ENCODE measurements around the gene OBSL1.

OBSL1 gene

DNA sequence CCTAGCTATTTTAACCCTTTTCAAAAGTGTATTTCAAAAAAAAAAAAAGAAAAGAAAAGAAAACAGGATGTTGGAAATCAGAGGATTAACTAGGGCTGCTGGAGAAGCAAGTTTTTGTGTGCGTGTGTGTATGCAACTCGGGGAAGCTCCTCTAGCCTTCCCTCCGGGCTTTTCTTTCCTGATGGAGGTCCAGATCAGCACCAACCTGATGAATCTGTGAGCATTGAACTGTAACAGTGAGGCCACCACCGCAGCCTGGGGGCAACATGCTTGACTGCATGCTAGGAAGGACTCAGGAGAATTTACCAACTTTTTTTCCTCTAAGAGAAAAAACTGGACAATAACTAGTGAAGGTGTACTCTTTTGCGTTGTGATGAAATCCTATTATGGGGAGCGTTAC lies 2.3 kb downstream of the OBSL1 start:
- H3K27ac ChIP-seq = no peak overlapping the region
- no peak overlapping the region for H3K4me3 ChIP-seq

DNA sequence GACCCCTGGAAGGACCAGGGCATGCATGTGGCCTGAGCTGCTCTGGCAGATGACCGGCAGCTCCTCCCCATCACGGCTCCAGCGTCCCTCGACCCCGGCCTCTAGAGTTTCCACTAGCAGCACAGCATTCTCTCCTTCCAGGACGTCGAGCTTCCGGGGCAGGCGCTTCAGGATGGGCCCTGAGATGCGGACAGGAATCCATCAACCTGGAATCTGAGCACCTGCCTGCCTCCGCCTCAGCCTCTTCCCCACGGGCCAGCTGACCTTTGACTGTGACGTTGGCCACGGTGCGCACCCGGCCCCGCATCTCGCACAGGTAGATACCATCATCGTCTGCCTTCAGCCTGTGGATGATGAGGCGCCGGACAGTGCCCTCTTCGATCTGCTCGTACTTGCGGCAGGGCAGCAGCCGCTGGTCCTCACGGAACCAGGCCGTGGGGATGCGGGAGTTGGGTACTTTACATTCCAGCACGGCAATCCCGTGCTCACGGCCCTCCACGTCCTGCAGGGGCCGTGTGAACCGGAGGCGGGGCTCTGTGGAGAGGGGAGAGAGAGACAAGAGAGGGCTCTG lies 3.5 kb downstream of the OBSL1 start:
- Histone ChIP-seq H3K4me3 (no peak overlapping the region), H3K27ac (no peak overlapping the region)

DNA sequence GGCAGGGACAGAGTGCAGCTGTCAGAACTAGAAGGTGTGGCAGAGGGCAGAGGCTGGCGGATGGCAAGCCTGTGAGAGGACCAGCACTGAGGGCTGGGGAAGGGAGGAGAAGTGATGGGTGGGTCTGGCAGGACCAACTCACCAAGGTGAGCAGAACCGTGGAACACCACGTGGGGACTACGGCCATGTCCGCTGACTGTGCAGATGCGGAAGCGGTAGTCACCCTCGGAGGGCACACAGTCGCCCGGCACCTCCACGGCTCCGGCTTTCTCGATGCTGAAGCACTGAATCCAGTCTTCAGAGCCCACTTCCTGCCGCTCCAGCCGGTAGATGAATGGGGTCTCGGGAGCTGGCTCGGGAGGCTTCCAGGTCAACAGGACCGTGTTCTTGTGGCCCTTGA lies 4.2 kb downstream of the OBSL1 start:
- no peak overlapping the region for H3K4me3 ChIP-seq
- no peak overlapping the region for H3K27ac ChIP-seq

DNA sequence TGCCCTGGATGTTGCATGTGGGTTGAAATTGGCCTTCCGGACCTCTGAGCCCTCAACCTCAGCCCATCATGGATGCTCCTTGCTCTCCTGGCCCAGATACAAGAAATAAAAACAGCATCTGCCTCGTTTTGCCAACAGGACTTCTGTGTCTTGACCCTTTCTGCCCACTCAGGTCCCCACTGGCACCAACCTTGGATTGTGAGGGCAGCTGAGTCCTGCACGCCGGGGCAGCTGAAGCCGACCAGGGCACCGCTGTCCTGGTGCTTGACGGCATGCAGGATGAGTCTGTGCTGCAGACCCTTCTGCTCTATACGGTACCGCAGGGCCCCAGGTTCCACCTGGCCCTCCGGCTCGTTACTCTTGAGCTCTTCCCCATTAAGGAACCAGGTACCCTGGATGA lies 4.7 kb downstream of the OBSL1 start:
- Histone ChIP-seq H3K4me3 (no peak overlapping the region), H3K27ac (no peak overlapping the region)

DNA sequence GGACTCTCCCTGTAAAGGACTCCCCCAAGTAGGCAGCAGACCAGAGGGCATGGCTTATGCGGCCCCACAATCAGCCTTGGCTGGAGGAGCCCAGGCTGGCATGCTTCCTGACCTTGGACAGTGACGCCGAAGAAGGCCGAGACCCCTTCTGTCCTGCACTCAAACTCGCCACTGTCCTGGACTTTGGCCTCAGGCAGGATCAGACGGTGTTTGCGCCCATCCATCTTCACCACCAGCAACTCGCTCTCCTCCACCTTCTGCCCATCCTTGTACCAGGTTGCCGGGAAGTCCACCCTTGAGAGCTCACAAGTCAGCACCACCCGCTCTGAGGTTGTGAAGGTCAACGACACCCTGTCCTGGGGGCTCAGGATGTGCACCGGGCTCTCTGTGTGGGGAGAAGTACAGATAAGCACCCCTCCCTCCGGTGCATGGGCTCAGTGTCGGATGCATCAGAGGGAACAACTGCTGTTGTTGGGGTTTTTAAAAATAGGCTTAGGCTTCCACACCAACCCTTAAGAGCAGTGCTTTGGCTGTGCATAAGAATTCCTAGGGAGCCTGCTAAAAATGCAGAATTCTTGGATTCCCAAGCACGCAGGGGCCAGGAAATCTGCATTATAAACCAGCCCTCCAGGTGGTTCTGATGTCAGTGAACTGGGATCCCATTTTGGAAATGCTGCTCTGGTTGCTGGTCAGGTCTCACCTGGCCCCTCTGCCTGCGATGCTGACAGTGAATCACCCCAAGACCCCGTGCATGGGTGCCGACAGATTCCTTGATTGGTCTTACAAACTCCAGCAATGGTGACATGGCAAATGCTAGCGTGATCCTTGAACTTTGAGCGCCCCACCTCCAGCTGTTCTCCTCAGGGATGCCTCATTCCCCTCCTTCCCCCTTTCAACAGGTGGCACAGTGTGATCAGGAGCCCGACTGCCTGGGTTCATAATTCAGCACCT lies 5.9 kb downstream of the OBSL1 start:
- no peak overlapping the region for H3K27ac ChIP-seq
- no peak overlapping the region for H3K4me3 ChIP-seq

DNA sequence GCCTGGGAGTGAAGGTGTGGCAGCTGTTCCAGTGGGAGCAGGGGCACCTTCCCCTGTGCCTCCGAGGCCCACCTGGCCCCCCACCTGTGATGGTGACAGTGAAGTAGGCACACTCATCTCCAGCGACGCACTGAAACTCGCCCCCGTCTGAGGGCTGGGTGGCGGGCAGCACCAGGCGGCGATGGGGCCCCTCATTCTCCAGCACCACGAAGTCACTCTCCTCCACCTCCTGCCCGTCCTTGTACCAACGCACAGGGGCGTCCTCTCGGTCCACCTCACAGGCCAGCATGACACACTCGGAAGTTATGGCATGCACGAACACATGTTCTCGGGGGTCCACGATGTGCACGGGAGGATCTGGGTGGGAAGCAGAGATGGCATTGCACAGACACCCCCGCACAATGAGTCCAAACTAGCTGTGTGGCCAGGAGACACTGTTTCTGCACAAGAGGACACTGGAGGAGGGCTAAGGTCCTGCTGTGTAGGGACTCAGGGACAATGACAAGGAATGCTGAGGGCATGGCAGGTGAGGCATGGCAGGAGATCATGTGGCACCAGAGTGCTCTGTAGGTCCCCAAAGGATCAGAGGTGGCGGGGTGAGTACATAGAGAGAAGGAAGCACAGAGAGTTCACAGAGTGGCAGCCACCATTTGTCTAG lies 7.9 kb downstream of the OBSL1 start:
- Histone ChIP-seq H3K27ac (no peak overlapping the region), H3K4me3 (no peak overlapping the region)

DNA sequence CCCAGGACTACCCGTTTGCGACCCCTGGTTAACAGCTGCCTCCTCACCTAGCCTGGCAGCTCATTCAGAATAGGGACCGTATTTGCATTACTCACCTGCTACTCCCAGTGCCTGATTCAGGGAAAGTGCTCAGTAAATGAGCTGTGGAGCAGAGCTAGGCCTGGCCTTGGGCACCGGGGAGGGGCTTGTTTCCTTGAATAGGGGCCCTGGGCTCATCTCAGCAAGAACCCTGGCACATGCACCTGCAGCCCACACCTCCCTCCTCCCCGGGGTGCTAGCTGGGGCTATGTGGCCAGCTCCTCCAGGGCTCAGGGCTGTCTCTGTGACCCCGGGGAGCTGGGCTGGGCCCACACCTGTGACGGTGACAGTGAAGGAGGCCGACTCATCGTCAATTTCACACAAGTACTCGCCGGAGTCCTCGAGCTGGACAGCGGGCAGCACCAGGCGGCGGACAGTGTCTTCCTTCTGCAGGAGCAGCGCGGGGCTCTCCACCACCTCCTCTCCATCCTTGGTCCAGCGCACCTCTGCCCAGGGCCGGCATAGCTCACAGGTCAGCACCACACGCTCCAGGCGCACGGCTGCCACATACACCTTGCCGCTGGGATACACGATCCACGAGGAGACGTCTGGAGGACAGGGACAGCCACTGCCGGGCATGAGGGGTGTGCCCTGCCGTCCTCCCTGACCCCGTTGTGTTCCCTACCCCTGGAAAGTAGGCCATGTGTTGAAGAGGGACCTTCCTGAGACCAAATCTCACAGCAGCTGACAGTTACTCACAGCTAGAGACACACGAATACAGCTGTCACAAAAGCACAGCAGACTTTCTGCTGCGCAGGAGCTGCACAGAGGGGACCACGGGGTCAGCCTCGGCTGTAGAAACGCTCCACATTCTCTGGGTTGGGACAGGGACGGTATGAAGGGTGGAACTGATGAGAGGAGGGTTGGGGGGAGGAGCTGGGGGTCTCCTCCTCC lies 9.0 kb downstream of the OBSL1 start:
- Histone ChIP-seq H3K4me3 (no peak overlapping the region), H3K27ac (no peak overlapping the region)

DNA sequence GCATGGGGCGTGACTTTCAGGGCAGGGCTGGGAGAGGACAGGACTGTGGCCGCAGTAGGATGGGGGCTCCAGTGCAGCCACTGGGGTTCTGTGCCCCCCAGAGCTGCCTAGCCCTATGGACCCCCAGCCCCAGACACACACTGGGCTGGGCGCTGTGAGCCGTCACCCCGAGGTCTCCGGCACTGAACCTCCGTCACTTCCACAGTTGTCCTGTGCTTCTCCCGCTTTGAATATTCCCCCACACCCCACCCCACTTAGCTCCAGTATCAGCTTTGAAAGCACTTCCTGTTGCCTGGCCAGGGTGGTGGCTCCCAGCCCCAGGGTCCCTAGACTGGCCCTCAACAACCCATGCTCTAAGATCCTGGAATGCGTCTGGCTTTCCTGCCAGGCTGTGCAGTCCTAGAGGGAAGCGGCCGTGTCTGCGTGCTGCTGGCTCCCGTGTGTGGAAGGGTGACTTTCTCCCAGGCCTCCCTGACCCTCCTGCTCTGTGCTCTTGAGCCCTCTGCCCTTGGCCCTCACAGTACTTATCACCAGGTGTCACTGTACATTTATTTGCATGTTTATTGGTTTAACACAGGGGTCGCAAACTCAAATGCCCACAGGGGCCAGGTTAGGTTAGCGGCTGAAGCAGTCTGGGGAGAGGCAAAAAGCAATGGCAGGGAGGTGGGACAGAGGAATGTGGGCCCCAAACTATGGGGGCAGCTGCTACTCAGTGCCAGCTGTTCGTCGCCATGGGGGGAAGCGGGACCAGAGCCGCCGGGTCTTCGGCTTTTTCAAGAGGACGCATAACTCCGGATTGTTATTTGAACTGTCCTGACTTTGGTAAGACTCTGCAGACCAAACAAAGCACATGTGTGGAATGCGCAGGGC lies 9.9 kb downstream of the OBSL1 start:
- Histone ChIP-seq H3K4me3 (no peak overlapping the region), H3K27ac (no peak overlapping the region)

DNA sequence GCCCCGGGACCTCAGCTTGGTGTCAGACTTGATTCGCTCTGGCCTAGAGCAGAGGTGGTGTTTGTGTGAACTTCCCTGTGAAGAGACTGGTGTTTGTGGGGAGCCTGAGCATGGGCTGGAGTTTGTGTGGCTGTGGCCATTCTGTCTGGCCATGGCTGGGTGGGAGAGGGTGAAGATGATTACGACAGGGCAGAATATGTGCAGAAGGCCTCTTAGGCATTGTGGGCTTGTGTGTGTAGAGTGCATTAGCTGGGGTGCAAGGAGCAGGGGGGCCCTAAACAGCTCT lies 10.5 kb downstream of the OBSL1 start:
- no peak overlapping the region for H3K4me3 ChIP-seq
- H3K27ac ChIP-seq = no peak overlapping the region

DNA sequence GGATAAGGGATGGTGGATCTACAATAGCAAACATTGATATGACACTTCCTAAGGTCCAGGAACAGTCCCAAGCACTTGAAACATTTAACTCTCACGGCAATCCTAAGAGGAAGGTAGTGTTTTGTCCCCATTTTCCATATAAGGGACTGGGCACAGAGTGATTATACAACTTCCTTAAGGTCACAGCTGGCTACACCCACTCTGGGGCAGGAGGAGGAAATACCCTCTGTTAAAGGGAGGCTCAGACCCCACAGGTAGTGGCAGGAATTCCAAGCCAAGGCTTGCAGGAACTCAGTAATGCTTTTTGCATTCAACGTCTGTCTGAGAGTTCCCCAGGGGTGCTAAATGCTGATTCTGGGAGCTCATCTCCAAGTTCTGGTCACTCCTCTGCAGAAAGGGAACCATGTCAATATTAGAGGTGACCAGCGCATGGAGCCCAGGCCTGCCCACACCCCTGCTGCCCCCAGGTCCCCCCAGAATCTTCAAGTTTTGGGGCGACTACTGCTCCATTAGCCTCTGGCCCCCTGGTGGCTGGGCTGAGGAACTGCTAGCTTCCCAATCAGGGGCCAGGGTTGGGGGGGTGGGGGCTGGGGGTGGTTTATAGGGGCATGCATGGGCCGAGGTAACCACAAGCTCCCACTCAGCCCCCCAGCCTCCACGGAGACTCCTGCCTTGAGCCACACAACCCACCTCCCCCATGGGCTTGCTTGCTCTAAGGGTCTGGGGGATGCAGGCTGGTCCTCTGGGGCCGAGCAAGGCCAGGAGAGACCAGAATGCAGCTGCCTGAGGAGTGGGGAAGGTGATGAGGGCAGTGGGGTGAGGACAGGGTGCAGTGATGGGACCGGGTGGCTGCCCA lies 11.1 kb downstream of the OBSL1 start:
- Histone ChIP-seq H3K4me3 (no peak overlapping the region), H3K27ac (no peak overlapping the region)

DNA sequence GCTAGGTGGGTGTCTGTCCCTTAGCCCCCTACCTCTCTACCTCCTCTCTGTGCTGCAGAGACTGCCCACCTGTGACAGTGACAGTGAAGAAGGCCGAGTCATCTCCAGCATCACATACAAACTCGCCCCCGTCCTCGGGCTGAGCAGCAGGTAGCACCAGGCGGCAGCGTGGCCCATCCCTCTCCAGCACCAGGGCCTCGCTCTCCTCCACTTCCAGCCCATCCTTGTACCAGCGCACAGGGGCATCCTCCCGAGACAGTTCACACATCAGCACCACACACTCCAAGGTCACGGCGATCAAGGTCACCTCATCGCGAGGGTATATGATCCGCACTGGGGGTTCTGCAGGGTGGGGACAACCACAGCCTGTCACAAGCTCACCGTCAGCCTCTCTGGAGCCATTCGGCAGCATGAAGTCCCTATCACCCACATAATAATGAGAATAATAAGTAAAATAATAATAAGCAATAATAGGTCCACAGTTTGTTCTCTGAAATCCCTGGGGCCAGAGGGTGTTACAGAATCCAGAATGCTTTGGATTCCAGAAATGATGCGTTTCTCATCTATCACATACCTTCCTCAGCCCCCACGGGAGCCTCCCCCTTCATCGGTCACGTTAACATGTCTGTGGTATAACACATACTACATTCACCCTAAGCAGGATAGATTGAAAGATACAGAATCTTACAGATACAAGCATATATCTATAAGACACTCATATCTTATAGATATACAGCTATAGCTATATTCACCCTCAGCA lies 12.0 kb downstream of the OBSL1 start:
- H3K27ac ChIP-seq = no peak overlapping the region
- H3K4me3 ChIP-seq = no peak overlapping the region

DNA sequence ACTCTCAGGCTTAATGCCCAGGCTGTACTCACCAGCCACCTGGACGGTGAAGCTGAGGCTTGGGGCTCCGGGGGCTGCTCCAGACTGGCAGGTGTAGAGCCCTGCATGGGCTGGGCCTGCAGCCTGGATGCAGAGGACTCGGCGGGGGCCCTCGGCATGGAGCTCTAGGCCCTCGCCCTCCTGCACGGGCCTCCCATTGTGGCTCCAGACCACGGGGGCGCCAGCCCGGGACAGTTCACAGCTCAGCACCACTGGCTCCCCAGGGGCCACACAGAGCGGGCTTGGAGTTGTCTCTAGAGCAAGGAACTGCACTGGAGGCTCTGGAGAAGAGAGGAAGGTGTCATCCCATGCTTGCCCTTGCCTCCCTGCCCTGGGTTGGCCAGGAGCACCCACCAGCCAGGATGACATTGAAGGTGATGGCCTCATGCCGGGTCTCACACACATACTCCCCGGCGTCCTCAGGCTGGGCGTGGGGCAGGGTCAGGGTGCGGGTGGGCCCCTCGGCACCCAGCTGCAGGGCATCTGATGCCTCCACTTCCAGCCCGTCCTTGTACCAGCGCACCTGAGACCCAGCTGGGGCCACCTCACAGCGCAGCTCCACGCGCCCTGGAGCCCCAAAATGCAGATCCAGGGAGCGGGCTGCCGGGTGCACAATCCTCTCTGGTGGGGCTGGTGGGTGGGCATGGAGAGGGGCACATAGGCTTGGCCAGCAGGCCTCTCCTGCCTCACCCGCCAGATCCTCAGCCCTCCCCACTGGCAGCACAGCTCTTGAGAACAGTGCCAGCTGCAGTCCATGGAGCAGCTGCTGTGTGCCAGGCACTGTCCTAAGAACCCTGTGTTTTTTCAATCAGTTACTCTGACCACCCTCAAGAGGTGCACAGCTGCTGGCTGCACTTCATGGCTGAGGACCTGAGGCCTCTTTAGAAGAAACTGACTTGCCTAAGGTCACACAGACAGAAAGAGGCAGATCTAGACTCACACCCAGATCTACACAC lies 13.3 kb downstream of the OBSL1 start:
- Histone ChIP-seq H3K4me3 (no peak overlapping the region), H3K27ac (no peak overlapping the region)

DNA sequence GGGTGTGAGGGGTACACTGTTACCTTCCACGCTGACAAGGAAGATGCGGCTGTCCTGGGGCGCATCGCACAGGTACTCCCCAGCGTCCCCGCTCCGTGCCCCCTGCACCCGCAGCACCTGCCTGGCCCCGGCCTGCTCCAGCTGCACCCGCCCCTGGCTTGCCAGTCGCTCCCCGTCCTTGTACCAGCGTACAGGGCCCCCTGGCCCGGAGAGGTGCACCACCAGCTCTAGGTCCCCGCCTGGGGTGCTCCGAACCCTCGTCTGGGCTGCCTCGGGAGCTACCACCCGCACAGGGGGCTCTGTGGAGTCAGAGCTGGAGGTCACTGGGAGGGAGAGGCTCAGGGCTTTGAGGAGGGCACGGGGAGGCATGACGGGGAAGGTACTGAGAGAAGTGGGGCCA lies 14.0 kb downstream of the OBSL1 start:
- Histone ChIP-seq H3K27ac (no peak overlapping the region), H3K4me3 (no peak overlapping the region)

DNA sequence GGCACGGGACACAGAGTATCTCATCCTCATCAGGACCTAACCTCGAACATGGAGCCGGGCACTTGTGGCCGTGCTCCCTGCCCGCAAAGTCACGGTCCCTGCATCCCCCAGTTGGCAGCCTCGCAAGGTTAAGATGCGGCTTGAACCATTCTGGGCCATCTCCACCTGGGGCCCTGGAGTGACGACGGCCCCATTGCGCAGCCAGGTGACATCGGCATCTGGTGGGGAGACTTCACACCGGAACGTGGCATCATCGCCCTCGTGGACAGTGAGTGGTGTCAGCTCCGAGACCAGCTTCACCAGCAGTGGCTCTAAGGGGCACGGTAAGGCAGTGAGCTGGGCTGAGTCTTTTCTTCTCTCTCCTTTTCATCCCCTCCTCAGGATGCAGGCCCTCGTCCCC lies 14.9 kb downstream of the OBSL1 start:
- H3K27ac ChIP-seq = no peak overlapping the region
- no peak overlapping the region for H3K4me3 ChIP-seq

DNA sequence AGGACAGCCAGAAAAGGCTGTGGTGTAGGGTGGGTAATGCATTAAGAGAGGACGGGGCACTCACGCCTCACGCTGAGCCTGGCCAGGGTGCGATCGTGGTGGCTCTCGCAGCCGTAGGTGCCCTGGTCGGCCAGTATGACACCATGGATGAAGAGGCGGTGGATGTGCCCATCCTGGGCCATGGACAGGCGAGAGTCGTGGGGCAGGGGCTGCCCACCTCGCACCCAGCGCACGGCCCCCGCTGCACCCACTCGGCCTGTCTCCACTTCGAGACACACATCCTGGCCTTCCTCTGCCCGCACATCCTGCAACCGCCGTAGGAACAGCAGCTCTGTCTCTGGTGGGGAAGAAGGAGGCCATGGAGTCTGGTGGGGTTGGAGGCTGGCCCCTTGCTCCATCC lies 15.4 kb downstream of the OBSL1 start:
- Histone ChIP-seq H3K4me3 (no peak overlapping the region), H3K27ac (no peak overlapping the region)

DNA sequence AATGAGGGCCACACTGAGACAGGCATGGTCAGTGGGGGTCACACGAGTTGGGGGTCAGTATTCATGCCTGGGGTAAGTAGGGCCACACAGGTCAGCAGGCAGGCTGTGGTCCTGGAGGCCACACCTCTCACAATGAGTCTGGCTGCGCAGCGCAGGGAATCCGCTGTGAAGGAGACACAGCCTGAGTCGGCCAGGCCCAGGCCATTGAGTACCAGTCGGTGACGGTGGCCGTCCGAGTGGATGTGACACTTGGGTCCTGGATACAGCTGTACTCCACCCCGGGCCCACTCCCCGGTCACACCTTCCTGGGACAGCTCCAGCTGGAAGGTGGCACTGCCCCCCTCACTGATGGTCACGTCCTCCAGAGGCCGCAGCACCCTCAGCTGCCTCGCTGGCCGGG lies 17.0 kb downstream of the OBSL1 start:
- no peak overlapping the region for H3K27ac ChIP-seq
- H3K4me3 ChIP-seq = no peak overlapping the region
